H9 (cell line): Measurements from ENCODE around the gene PPP1R14B. TPM values are rescaled to one million over a fixed set of nuclear protein-coding genes. Genes with fewer than 3 reads are reported as not detected.

ENCODE experiments used
- DNase-seq: peaks from one replicate; pipeline ENCODE4 v3.0.0-alpha.2; 2017
- H2AFZ ChIP-seq: one replicate; pipeline ENCODE4 v1.6.1; 2013; ENCODE audit warnings: mild to moderate bottlenecking, low read length, control low read depth, moderate library complexity
- H2AK5ac ChIP-seq: 2 replicates; pipeline ENCODE4 v1.6.1; 2013; ENCODE audit warnings: low read length, control low read depth, mixed read lengths; ENCODE audit not compliant: insufficient read length
- H2BK120ac ChIP-seq: one replicate; pipeline ENCODE4 v1.6.1; 2013; ENCODE audit warnings: low read depth, mild to moderate bottlenecking, low read length, control low read depth, inconsistent platforms; ENCODE audit not compliant: poor library complexity, severe bottlenecking
- H2BK12ac ChIP-seq: 2 replicates; pipeline ENCODE4 v1.6.1; 2013; ENCODE audit warnings: low read length, control low read depth, mixed read lengths, low read depth; ENCODE audit not compliant: insufficient read length
- H2BK15ac ChIP-seq: 2 replicates; pipeline ENCODE4 v1.6.1; 2013; ENCODE audit warnings: low read depth, low read length, control low read depth
- H2BK20ac ChIP-seq: one replicate; pipeline ENCODE4 v1.6.1; 2013; ENCODE audit warnings: low read depth, mild to moderate bottlenecking, low read length, control low read depth, inconsistent platforms; ENCODE audit not compliant: poor library complexity, severe bottlenecking
- H2BK5ac ChIP-seq: 2 replicates; pipeline ENCODE4 v1.6.1; 2013; ENCODE audit warnings: low read length, control low read depth, mixed read lengths; ENCODE audit not compliant: insufficient read length
- H3K14ac ChIP-seq: 2 replicates; pipeline ENCODE4 v1.6.1; 2013; ENCODE audit warnings: low read length, control low read depth; ENCODE audit not compliant: insufficient read depth
- H3K18ac ChIP-seq: 2 replicates; pipeline ENCODE4 v1.6.1; 2013; ENCODE audit warnings: low read depth, mild to moderate bottlenecking, mixed read lengths, low read length, control low read depth; ENCODE audit not compliant: insufficient read length
- H3K23ac ChIP-seq: 2 replicates; pipeline ENCODE4 v1.6.1; 2013; ENCODE audit warnings: low read length, control low read depth, mixed read lengths, low read depth; ENCODE audit not compliant: insufficient read length
- H3K23me2 ChIP-seq: 2 replicates; pipeline ENCODE4 v1.6.1; 2013; ENCODE audit warnings: low read depth, mild to moderate bottlenecking, mixed read lengths, low read length, control low read depth; ENCODE audit not compliant: insufficient read length, poor library complexity, severe bottlenecking
- H3K27ac ChIP-seq: 2 replicates; pipeline ENCODE4 v1.5.1; 2013; ENCODE audit warnings: low read length, control low read depth, mixed read lengths, low read depth; ENCODE audit not compliant: insufficient read length
- H3K27me3 ChIP-seq: 2 replicates; pipeline ENCODE4 v1.6.1; 2013; ENCODE audit warnings: low read length, control low read depth, inconsistent platforms; ENCODE audit not compliant: insufficient read depth
- H3K4ac ChIP-seq: 2 replicates; pipeline ENCODE4 v1.6.1; 2013; ENCODE audit warnings: low read depth, mild to moderate bottlenecking, control low read depth, inconsistent platforms, low read length, moderate library complexity
- H3K4me1 ChIP-seq: 2 replicates; pipeline ENCODE4 v1.6.1; 2013; ENCODE audit warnings: low read length, control low read depth, inconsistent platforms; ENCODE audit not compliant: insufficient read depth
- H3K4me2 ChIP-seq: 2 replicates; pipeline ENCODE4 v1.6.1; 2013; ENCODE audit warnings: low read length, control low read depth, mixed read lengths; ENCODE audit not compliant: insufficient read length, insufficient read depth
- H3K56ac ChIP-seq: 2 replicates; pipeline ENCODE4 v1.6.1; 2013; ENCODE audit warnings: low read depth, mild to moderate bottlenecking, mixed read lengths, low read length, control low read depth; ENCODE audit not compliant: insufficient read length
- H3K79me1 ChIP-seq: 2 replicates; pipeline ENCODE4 v1.6.1; 2013; ENCODE audit warnings: low read depth, mild to moderate bottlenecking, moderate library complexity, low read length, control low read depth, inconsistent platforms; ENCODE audit not compliant: insufficient read depth, poor library complexity, severe bottlenecking
- H3K79me2 ChIP-seq: 2 replicates; pipeline ENCODE4 v1.6.1; 2013; ENCODE audit warnings: low read length, control low read depth, inconsistent platforms; ENCODE audit not compliant: insufficient read depth
- H3K9ac ChIP-seq: 2 replicates; pipeline ENCODE4 v1.6.1; 2013; ENCODE audit warnings: low read length, control low read depth, mixed read lengths; ENCODE audit not compliant: insufficient read length; ENCODE audit errors: extremely low read depth
- H3K9me3 ChIP-seq: one replicate; pipeline ENCODE4 v1.6.1; 2013; ENCODE audit warnings: low read depth, low read length, inconsistent platforms; ENCODE audit not compliant: control insufficient read depth
- H3T11ph ChIP-seq: one replicate; pipeline ENCODE4 v1.6.1; 2013; ENCODE audit warnings: mild to moderate bottlenecking, low read length, control low read depth, inconsistent platforms
- H4K20me1 ChIP-seq: one replicate; pipeline ENCODE4 v1.6.1; 2013; ENCODE audit not compliant: control insufficient read depth, insufficient read length, insufficient read depth
- H4K5ac ChIP-seq: 2 replicates; pipeline ENCODE4 v1.6.1; 2013; ENCODE audit warnings: low read depth, mild to moderate bottlenecking, mixed read lengths, low read length, control low read depth; ENCODE audit not compliant: insufficient read length
- H4K8ac ChIP-seq: replicated peaks from 2 replicates; pipeline ENCODE4 v1.6.1; 2013; ENCODE audit warnings: low read length, control low read depth, mixed read lengths, low read depth; ENCODE audit not compliant: insufficient read length
- H4K91ac ChIP-seq: 2 replicates; pipeline ENCODE4 v1.6.1; 2013; ENCODE audit warnings: low read depth, mild to moderate bottlenecking, moderate library complexity, mixed read lengths, low read length, control low read depth; ENCODE audit not compliant: insufficient read length
- H3K27ac Mint-ChIP-seq, 3 experiments: 2 replicates in 2 of 3; 3 replicates in 1 of 3; pipeline ENCODE4 v1.8.0; 2020 to 2021; ENCODE audit warnings: mixed read lengths in 3 of 3, mild to moderate bottlenecking in 1 of 3, moderate library complexity in 1 of 3
- H3K27me3 Mint-ChIP-seq: 2 replicates; pipeline ENCODE4 v1.8.0; 2021; ENCODE audit warnings: low read depth, mild to moderate bottlenecking, moderate library complexity, mixed read lengths
- H3K36me3 Mint-ChIP-seq, 3 experiments: 2 replicates in 2 of 3; 3 replicates in 1 of 3; pipeline ENCODE4 v1.8.0; 2020 to 2021; ENCODE audit warnings: low read depth in 3 of 3, mixed read lengths in 3 of 3; ENCODE audit not compliant: insufficient read depth in 1 of 3
- H3K4me1 Mint-ChIP-seq, 2 experiments: 2 replicates each; pipeline ENCODE4 v1.8.0; 2020; ENCODE audit warnings: mixed read lengths in 2 of 2
- H3K4me3 Mint-ChIP-seq, 2 experiments: 2 replicates in 1 of 2; 3 replicates in 1 of 2; pipeline ENCODE4 v1.8.0; 2020 to 2021; ENCODE audit warnings: mild to moderate bottlenecking in 2 of 2, mixed read lengths in 2 of 2, moderate library complexity in 1 of 2
- H3K9me3 Mint-ChIP-seq, 2 experiments: 2 replicates in 1 of 2; 3 replicates in 1 of 2; pipeline ENCODE4 v1.8.0; 2020; ENCODE audit warnings: mild to moderate bottlenecking in 2 of 2, mixed read lengths in 2 of 2, moderate library complexity in 1 of 2
- WGBS: extraction: QIAGEN DNeasy Blood & Tissue Kit; methylation state at CpG from one replicate; pipeline ENCODE4 v1.1.7; 2013; ENCODE audit warnings: missing lambda C conversion rate, low lambda C conversion rate, mixed read lengths; ENCODE audit not compliant: insufficient read length; ENCODE audit errors: extremely low coverage; 5-methylcytosine and 5-hydroxymethylcytosine counted together
- total RNA-seq: library from RNA; stranded (reverse); gene quantifications from 2 replicates; pipeline ENCODE4 v1.2.1, GENCODE V29; 2021
- TF ChIP-seq, protein P1 (sequence below): fragments of 200-600 bp; sonication (generic); conservative IDR thresholded peaks from 3 replicates; pipeline ENCODE4 v1.8.0; 2021; ENCODE audit warnings: antibody characterized with exemption, mild to moderate bottlenecking

PPP1R14B gene
- total RNA-seq, 1 experiment from 2014 or later: 358 TPM

DNA sequence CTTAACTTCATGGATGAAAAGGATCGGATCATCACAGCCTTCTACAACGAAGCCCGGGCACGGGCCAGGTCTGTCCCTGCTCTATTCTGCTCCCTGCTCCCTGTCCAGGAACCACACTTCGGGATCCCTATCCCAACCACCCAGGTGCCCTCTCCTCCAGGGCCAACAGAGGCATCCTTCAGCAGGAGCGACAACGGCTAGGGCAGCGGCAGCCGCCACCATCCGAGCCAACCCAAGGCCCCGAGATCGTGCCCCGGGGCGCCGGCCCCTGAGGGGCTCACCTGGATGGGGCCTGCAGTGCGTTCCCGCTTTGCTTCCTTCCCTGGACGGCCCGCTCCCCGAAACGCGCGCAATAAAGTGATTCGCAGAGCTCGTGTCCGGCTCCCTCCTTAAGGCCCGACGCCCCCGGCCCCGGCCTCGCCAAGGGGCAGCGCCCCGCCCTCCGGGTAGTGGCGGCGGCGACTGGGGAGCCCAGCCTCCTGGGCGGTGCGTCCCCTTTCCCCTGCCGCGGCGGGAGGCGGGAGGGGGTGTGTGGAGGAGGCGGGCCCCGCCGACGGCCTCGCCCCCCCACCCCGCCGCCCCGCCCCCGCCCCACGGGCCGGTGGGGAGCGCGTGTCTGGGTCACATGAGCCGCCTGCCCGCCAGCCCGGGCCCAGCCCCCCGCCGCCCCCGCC, 12.7 kb downstream of the PPP1R14B start, which contains the start of gene VEGFB:
Gene VEGFB (plus strand): TSS at position 672 of the 674 bp plus-strand sequence. CDS start 250 bp downstream, outside the sequence.
- H3K27ac Mint-ChIP-seq: peak within 1 kb of the TSS in 1 of 3 experiments; percentile 82; a peak in 1 of 7 replicates
- no peaks in the 10 kb centered on the region for H3K9me3 ChIP-seq
- no peak within 1 kb of the TSS for H3K9ac ChIP-seq

More for the DNA sequence above, 12.7 kb downstream of the PPP1R14B start, which contains the start of gene VEGFB:
- 0 out of 2 replicates have a peak, but pooled peaks cover 3% of the 10 kb centered on the region for H3K4me1 ChIP-seq
- WGBS: no CpG with 5 or more reads among the region's 62 CpGs
- H3K9me3 Mint-ChIP-seq: no peaks in the 10 kb centered on the region
- H3K27ac ChIP-seq: no peak within 1 kb of the TSS
- no peaks in the 10 kb centered on the region for H3K79me2 ChIP-seq
- peaks cover 4 to 24% (median 13%) of the 10 kb centered on the region in 3 experiments; a peak in 6 of 7 replicates for H3K36me3 Mint-ChIP-seq
- H3K4me1 Mint-ChIP-seq: peaks cover 18 to 29% of the 10 kb centered on the region in 2 experiments
- H2BK12ac ChIP-seq: no peak within 1 kb of the TSS
- H3K14ac ChIP-seq: no peak within 1 kb of the TSS
- H2BK120ac ChIP-seq: no peak within 1 kb of the TSS
- H3K23ac ChIP-seq: no peak within 1 kb of the TSS
- no peak within 1 kb of the TSS for H3K18ac ChIP-seq
- H3K56ac ChIP-seq: no peak within 1 kb of the TSS
- H2BK20ac ChIP-seq: no peak within 1 kb of the TSS
- no peak for DNase-seq
- H4K8ac ChIP-seq: no peak within 1 kb of the TSS
- peaks cover 20% of the 10 kb centered on the region for H3K27me3 Mint-ChIP-seq
- no peak within 1 kb of the TSS for H2BK5ac ChIP-seq
- H3K23me2 ChIP-seq: peaks cover 21% of the 10 kb centered on the region
- no peak within 1 kb of the TSS for H4K5ac ChIP-seq
- H3K4me2 ChIP-seq: peak within 1 kb of the TSS; percentile 51
- H2BK15ac ChIP-seq: no peak within 1 kb of the TSS
- no peaks in the 10 kb centered on the region for H3K79me1 ChIP-seq
- no peaks in the 10 kb centered on the region for H4K20me1 ChIP-seq
- H2AFZ ChIP-seq: no peak within 1 kb of the TSS
- H3K4me3 Mint-ChIP-seq: peak within 1 kb of the TSS; percentile 81 to 85
- H2AK5ac ChIP-seq: no peak within 1 kb of the TSS
- H4K91ac ChIP-seq: no peak within 1 kb of the TSS
- TF ChIP-seq, protein P1, sequence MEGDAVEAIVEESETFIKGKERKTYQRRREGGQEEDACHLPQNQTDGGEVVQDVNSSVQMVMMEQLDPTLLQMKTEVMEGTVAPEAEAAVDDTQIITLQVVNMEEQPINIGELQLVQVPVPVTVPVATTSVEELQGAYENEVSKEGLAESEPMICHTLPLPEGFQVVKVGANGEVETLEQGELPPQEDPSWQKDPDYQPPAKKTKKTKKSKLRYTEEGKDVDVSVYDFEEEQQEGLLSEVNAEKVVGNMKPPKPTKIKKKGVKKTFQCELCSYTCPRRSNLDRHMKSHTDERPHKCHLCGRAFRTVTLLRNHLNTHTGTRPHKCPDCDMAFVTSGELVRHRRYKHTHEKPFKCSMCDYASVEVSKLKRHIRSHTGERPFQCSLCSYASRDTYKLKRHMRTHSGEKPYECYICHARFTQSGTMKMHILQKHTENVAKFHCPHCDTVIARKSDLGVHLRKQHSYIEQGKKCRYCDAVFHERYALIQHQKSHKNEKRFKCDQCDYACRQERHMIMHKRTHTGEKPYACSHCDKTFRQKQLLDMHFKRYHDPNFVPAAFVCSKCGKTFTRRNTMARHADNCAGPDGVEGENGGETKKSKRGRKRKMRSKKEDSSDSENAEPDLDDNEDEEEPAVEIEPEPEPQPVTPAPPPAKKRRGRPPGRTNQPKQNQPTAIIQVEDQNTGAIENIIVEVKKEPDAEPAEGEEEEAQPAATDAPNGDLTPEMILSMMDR: no peak
- no peaks in the 10 kb centered on the region; the same call in 1 of the 2 replicates for H3K27me3 ChIP-seq
- H3T11ph ChIP-seq: no peak within 1 kb of the TSS
- H3K4ac ChIP-seq: no peak within 1 kb of the TSS
